ENCODE data around the gene OR10K1. TPM values are rescaled to one million over a fixed set of nuclear protein-coding genes. Genes with fewer than 3 reads are reported as not detected.
A peak's percentile ranks its signal among the peaks of the same experiment; 100 is the strongest.

The OR10K1 gene
- total RNA-seq, 1 experiment from 2014 or later, result not detected

GRCh38 chr1:158494796-158495195 lies 33.2 kb downstream of the OR10K1 start:
- no peaks in the 10 kb centered on the region; the same call in 1 of the 2 replicates for H3K9me3 ChIP-seq
- H3K4me3 Mint-ChIP-seq (ENCODE audit: unreplicated experiment), result no peak overlapping the region
- no peaks in the 10 kb centered on the region for H3K4me1 ChIP-seq
- ChIA-PET POLR2A (no interaction called here), CTCF (no interaction called here)
- H3K36me3 Mint-ChIP-seq (ENCODE audit: insufficient read depth, unreplicated experiment), result no peaks in the 10 kb centered on the region
- no peak overlapping the region for H3K4me3 ChIP-seq (ENCODE audit: low read depth, low read length)
- no peak overlapping the region for H3K27ac Mint-ChIP-seq (ENCODE audit: unreplicated experiment)
- no peaks in the 10 kb centered on the region for H3K27me3 ChIP-seq (replicated peaks; ENCODE audit: control insufficient read depth, insufficient read depth, low read length)
- H3K9me3 Mint-ChIP-seq (ENCODE audit: unreplicated experiment), result no peaks in the 10 kb centered on the region
- intact Hi-C loops (cut with micrococcal nuclease; ENCODE audit: unreplicated experiment), result loop anchor here (10.0 kb wide), 1 partner anchor 290 kb away; no protein-coding TSS in a partner anchor
- no peak for DNase-seq
- peaks cover 5% of the 10 kb centered on the region for H3K27me3 Mint-ChIP-seq (ENCODE audit: insufficient read depth, unreplicated experiment)
- BruUV-seq (replicated peaks), result no TSS peak
- H3K36me3 ChIP-seq (ENCODE audit: control insufficient read depth, insufficient read depth, low read length), result no peaks in the 10 kb centered on the region
- no peak for TF ChIP-seq CTCF (IDR thresholded peaks at IDR 0.05; ENCODE audit: insufficient read depth in 1 of 2, low read depth in 1 of 2, low read length in 1 of 2, severe bottlenecking in 1 of 2, unreplicated experiment in 1 of 2)
- no peaks in the 10 kb centered on the region for H3K4me1 Mint-ChIP-seq (ENCODE audit: low read depth, unreplicated experiment)

- Mint-ChIP-seq H3K27ac (ENCODE audit: unreplicated experiment) (no peak overlapping the region), H3K4me3 (ENCODE audit: unreplicated experiment) (no peak overlapping the region), H3K4me1 (ENCODE audit: low read depth, unreplicated experiment) (no peaks in the 10 kb centered on the region), H3K27me3 (ENCODE audit: insufficient read depth, unreplicated experiment) (peaks cover 5% of the 10 kb centered on the region), H3K36me3 (ENCODE audit: insufficient read depth, unreplicated experiment) (no peaks in the 10 kb centered on the region), H3K9me3 (ENCODE audit: unreplicated experiment) (no peaks in the 10 kb centered on the region)
- TF ChIP-seq CTCF (IDR thresholded peaks at IDR 0.05; ENCODE audit: insufficient read depth in 1 of 2, low read depth in 1 of 2, low read length in 1 of 2, severe bottlenecking in 1 of 2, unreplicated experiment in 1 of 2), result peak in 1 of 2 experiments; percentile 12
- intact Hi-C loops (cut with micrococcal nuclease; ENCODE audit: unreplicated experiment), result loop anchor here (10.0 kb wide), 1 partner anchor 292 kb away; no protein-coding TSS in a partner anchor
- DNase-seq, result no peak
- no TSS peak for BruUV-seq (replicated peaks)
- POLR2A ChIA-PET, result no interaction called here
- Histone ChIP-seq H3K36me3 (ENCODE audit: control insufficient read depth, insufficient read depth, low read length) (no peaks in the 10 kb centered on the region), H3K9me3 (no peaks in the 10 kb centered on the region; the same call in 1 of the 2 replicates), H3K4me3 (ENCODE audit: low read depth, low read length) (no peak overlapping the region), H3K4me1 (no peaks in the 10 kb centered on the region), H3K27me3 (replicated peaks; ENCODE audit: control insufficient read depth, insufficient read depth, low read length) (no peaks in the 10 kb centered on the region)
- CTCF ChIA-PET, result interaction anchor here (1.5 kb wide), 1 partner anchor 293 kb away, joined by 10 read pairs; no protein-coding TSS in a partner anchor
Observed at GRCh38 chr1:158496374-158496773, 34.7 kb downstream of the OR10K1 start.

GRCh38 chr1:158506369-158506987 lies 44.8 kb downstream of the OR10K1 start:
- Histone ChIP-seq H3K9me3 (no peaks in the 10 kb centered on the region), H3K36me3 (ENCODE audit: control insufficient read depth, insufficient read depth, low read length) (no peaks in the 10 kb centered on the region), H3K4me1 (no peaks in the 10 kb centered on the region), H3K27me3 (replicated peaks; ENCODE audit: control insufficient read depth, insufficient read depth, low read length) (no peaks in the 10 kb centered on the region; the same call in 1 of the 2 replicates), H3K4me3 (ENCODE audit: low read depth, low read length) (no peak overlapping the region)
- H3K27ac Mint-ChIP-seq (ENCODE audit: unreplicated experiment), result no peak overlapping the region
- CTCF ChIA-PET, result interaction anchor here (0.6 kb wide), 2 partner anchors 111 to 299 kb away, joined by 3 to 4 read pairs; no protein-coding TSS in a partner anchor
- intact Hi-C loops (cut with micrococcal nuclease; ENCODE audit: unreplicated experiment), result loop anchor here (1.0 kb wide), 2 partner anchors 492 to 566 kb away; no protein-coding TSS in a partner anchor
- POLR2A ChIA-PET, result no interaction called here
- peak; percentile 29 to 36 for TF ChIP-seq CTCF (IDR thresholded peaks at IDR 0.05; ENCODE audit: insufficient read depth in 1 of 2, low read depth in 1 of 2, low read length in 1 of 2, severe bottlenecking in 1 of 2, unreplicated experiment in 1 of 2)
- peak; percentile 37 to 41 for DNase-seq
- H3K27me3 Mint-ChIP-seq (ENCODE audit: insufficient read depth, unreplicated experiment), result peaks cover 2% of the 10 kb centered on the region
- no peaks in the 10 kb centered on the region for H3K9me3 Mint-ChIP-seq (ENCODE audit: unreplicated experiment)
- no peaks in the 10 kb centered on the region for H3K4me1 Mint-ChIP-seq (ENCODE audit: low read depth, unreplicated experiment)
- no TSS peak for BruUV-seq (replicated peaks)
- H3K36me3 Mint-ChIP-seq (ENCODE audit: insufficient read depth, unreplicated experiment), result no peaks in the 10 kb centered on the region
- no peak overlapping the region for H3K4me3 Mint-ChIP-seq (ENCODE audit: unreplicated experiment)
